Measurements from ENCODE around the gene TTI1.

DNA sequence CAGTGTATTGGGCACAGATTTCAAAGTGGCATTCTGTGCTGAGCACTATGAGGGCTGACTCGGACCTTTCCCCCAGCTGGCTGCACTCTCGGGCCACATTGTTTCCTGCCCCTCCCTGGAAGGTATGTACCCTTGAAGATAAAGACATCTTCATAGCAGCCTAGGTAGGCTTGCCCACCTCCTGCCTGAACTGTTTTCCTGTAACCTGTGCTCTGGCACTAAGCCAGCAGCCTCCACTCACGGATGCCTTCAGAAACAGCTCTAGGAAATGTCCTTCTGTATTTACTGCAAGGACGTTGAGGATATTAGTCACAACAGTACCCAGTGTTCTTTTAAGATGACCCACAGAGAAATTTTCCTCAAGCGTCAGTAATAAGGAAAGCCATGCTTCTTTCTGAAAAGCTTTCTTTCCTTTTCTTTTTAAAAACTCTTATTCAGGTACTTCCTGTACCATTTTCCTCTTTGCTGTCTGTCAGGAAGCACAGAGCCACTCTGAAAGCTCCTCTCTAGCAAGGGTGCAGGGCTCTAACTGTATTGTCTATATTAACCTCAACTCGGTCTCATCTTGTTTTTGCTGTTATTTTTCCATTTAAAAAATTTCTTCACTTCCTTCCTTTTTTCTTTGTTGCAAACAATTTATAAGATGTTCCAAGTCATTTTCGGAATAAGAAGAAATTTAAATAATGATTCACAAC lies 43.5 kb downstream of the TTI1 start:
- TF ChIP-seq, protein P1, sequence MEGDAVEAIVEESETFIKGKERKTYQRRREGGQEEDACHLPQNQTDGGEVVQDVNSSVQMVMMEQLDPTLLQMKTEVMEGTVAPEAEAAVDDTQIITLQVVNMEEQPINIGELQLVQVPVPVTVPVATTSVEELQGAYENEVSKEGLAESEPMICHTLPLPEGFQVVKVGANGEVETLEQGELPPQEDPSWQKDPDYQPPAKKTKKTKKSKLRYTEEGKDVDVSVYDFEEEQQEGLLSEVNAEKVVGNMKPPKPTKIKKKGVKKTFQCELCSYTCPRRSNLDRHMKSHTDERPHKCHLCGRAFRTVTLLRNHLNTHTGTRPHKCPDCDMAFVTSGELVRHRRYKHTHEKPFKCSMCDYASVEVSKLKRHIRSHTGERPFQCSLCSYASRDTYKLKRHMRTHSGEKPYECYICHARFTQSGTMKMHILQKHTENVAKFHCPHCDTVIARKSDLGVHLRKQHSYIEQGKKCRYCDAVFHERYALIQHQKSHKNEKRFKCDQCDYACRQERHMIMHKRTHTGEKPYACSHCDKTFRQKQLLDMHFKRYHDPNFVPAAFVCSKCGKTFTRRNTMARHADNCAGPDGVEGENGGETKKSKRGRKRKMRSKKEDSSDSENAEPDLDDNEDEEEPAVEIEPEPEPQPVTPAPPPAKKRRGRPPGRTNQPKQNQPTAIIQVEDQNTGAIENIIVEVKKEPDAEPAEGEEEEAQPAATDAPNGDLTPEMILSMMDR (IDR thresholded peaks at IDR 0.05) = no peak
- TF ChIP-seq EP300 (IDR thresholded peaks at IDR 0.05) = no peak

Measured in ovary (tissue), 3 donors.